Stimulated activated naive CD8-positive, alpha-beta T cell treated with anti-CD3 and anti-CD28 coated beads, Interleukin-15, Interleukin-2, amounts not matched to agents 100 U/mL and 50 U/mL, for 24 hours (primary cell): Measurements from ENCODE around the gene GJB4.
"Not testable (repeated sequence)": the region's sequence is repeated elsewhere in the genome, so short reads cannot be mapped to it uniquely, and the experiment has no call there.

ENCODE experiments used
- ATAC-seq: fragments of 150-1000 bp; cut with Tn5 transposase; one replicate; pipeline ENCODE4 v1.10.0; 2021
- DNase-seq: peaks from one replicate; pipeline ENCODE4 v3.0.0; 2021

The GJB4 gene

GRCh38 chr1:34746785-34747637 is 12.5 kb upstream of the GJB4 start:
- no peak for ATAC-seq

DNA sequence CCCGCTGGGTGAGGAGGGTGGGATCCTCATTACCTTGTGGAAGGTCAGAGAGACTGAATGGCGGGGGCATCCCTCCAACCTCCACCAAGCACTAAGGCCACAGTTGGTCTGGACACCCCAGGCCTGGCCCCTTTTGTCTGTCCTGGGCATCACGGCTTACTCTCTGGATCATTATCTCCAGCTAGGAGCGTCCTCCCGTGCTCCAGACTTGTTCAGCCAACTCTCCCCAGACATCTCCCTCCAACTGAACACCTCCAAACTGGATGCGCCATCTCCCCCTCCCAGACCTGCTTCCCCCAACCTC is 11.9 kb upstream of the GJB4 start:
- ATAC-seq (no peak), DNase-seq (no peak)

More at GRCh38 chr1:34746785-34747637, 12.5 kb upstream of the GJB4 start:
- DNase-seq, result no peak

GRCh38 chr1:34749992-34750391 is 9.5 kb upstream of the GJB4 start:
- ATAC-seq, result no peak
- DNase-seq, result no peak

DNA sequence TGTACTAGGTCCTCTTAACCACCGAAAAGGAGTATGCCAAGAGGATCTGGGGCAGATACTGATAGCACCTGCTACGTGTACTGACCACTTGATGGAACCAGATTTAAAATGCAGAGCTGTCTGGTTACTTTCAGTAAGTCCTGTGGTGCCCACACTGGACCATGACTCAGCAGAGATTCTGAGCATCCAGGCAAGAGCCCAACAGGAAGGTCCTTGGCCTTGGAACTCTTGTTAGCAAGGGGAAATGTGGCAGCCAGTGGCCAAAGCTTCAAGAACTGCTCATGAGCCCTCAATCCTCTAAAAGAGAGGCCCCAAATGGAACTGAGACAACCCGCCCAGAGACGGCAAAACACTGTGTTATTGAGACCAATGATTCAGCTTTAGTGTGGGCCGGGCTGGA is 8.9 kb upstream of the GJB4 start:
- DNase-seq (no peak), ATAC-seq (no peak)

DNA sequence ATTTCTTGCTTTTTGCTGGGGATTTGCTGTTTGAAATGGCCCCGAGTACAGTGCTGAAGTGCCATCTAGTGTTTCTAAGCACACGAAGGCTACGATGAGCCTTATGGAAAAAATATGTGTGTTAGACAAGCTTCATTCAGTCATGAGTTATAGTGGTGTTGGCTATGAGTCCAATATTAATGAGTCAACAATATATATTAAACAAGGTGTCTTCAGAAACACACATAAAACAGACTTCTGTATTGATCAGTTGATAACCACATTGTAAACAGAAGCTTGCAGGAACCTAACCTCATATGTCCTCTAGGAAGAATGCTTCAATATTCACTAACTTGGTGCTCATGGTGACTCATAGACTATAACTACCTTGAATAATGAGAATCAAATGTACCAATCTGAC is 6.4 kb upstream of the GJB4 start:
- DNase-seq, result no peak

DNA sequence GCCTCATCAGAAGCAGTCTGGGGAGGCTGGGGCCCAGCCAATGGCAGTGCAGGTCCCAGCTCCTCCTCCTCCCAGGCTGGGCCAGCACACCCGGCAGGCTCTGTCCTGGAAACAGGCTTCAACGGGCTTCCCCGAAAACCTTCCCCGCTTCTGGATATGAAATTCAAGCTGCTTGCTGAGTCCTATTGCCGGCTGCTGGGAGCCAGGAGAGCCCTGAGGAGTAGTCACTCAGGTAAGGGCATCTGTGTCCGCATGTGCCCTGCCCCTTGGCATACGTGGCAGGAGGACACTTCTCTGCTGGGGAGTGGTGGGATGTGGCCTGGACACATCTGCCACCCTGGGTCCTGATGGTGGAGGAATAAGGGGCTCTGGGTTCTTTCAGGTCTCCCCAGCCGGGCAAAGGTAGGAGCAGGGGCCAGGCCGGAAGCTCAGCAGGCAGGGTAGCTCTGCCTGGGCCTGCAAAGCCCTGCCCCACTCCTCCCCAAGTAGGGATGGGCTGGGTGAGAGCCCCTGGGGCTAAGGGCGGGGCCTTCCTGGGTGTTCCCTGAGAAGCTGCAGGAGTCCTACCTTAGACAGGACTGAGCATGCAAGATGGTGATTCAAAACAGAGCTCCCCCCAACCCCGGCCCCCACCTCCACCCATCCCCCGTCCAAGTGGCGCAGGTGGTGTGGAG is 4.4 kb upstream of the GJB4 start, which contains the start of gene GJB5:
GJB5 (plus strand) TSS at position 84 of the 674 bp plus-strand sequence. CDS start 2,284 bp downstream, outside the sequence.
- DNase-seq (no peak), ATAC-seq (no peak)

More for the DNA sequence above, 6.4 kb upstream of the GJB4 start:
- no peak for ATAC-seq

- ATAC-seq (no peak), DNase-seq (no peak)
These were observed 3.6 kb upstream of the GJB4 start for GRCh38 chr1:34755961-34756360.

DNA sequence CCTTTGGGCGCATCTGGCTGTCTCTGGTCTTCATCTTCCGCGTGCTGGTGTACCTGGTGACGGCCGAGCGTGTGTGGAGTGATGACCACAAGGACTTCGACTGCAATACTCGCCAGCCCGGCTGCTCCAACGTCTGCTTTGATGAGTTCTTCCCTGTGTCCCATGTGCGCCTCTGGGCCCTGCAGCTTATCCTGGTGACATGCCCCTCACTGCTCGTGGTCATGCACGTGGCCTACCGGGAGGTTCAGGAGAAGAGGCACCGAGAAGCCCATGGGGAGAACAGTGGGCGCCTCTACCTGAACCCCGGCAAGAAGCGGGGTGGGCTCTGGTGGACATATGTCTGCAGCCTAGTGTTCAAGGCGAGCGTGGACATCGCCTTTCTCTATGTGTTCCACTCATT is 2.2 kb upstream of the GJB4 start:
- ATAC-seq (no peak), DNase-seq (no peak)

GRCh38 chr1:34758751-34759150 is 789 bp upstream of the GJB4 start:
- ATAC-seq, result no peak

GRCh38 chr1:34761176-34761761 is 1.7 kb downstream of the GJB4 start:
- DNase-seq (no peak), ATAC-seq (no peak)

More at GRCh38 chr1:34758751-34759150, 789 bp upstream of the GJB4 start:
- DNase-seq, result no peak

- no peak for ATAC-seq
These were observed 2.3 kb downstream of the GJB4 start for GRCh38 chr1:34761776-34762307.

GRCh38 chr1:34762474-34763141 is 3.1 kb downstream of the GJB4 start:
- DNase-seq (no peak), ATAC-seq (no peak)

More at GRCh38 chr1:34761776-34762307, 2.3 kb downstream of the GJB4 start:
- no peak for DNase-seq

- DNase-seq (no peak), ATAC-seq (no peak)
These were observed 3.7 kb downstream of the GJB4 start for GRCh38 chr1:34763142-34763781.

- no peak for ATAC-seq
These were observed 9.3 kb downstream of the GJB4 start for GRCh38 chr1:34768856-34769255.

GRCh38 chr1:34770891-34771504 is 11.5 kb downstream of the GJB4 start:
- no peak for ATAC-seq
- DNase-seq, result no peak

More at GRCh38 chr1:34768856-34769255, 9.3 kb downstream of the GJB4 start:
- no peak for DNase-seq

DNA sequence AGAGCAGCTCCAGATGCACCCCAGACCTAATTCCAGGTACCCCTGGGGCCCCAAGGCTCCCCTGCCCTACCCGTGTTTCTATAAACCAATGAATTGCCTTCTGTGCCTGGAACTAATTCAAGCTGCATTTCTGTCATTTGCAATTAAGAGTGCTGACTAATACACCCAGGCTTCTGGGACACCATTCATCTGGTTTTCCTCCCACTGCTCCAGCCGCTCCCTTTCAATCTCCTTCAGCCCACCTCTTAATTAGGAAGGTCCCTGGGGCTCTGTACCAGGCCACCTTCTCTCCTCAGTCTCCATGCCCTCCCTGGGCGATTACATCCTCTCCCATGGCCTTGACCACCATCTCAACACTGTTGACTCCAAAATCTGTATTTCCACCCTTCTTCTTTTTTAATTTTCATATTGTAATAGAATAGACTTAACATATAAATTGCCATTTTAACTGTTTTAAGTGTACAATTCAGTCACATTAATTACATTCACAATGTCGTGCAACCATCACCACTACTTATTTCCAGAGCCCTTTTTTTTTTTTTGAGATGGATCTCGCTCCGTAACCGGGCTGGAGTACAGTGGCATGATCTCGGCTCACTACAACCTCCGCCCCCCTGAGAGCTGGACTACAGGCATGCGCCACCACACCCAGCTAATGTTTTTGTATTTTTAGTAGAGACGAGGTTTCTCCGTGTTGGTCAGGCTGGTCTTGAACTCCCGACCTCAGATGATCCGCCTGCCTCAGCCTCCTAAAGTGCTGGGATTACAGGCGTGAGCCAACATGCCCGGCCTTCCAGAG is 12.2 kb downstream of the GJB4 start:
- ATAC-seq, result no peak
- no peak for DNase-seq

GRCh38 chr1:34773114-34773513 is 13.6 kb downstream of the GJB4 start:
- not testable (repeated sequence) for ATAC-seq, DNase-seq

- DNase-seq, result no peak
- no peak for ATAC-seq
These were observed 15.4 kb downstream of the GJB4 start for GRCh38 chr1:34774957-34775356.

GRCh38 chr1:34776911-34777310 is 17.4 kb downstream of the GJB4 start:
- ATAC-seq, result no peak
- DNase-seq, result no peak
